GM12878 (cell line): ENCODE data around the gene ABHD13. TPM values are rescaled to one million over a fixed set of nuclear protein-coding genes. Genes with fewer than 3 reads are reported as not detected.
A peak's percentile ranks its signal among the peaks of the same experiment; 100 is the strongest.

Experiments used
- ATAC-seq: fragments of 200-7000 bp; cut with Tn5 transposase; 3 replicates; pipeline ENCODE4 v1.9.1; 2020; ENCODE audit warnings: mild to moderate bottlenecking, moderate library complexity
- BruUV-seq: library from RNA; stranded (reverse); fragments of 400-500 nt; replicated peaks from 2 replicates; lab custom pipeline; 2021; lab: Mats Ljungman, UMichigan
- CTCF ChIA-PET: fragments of 300-600 bp; sonication (Branson Sonifier 250); formaldehyde crosslinking; extraction: SDS; loops from one replicate; lab custom pipeline; 2021; ENCODE audit warnings: inconsistent platforms; lab: Yijun Ruan, JAX
- POLR2A ChIA-PET: fragments of 350-600 bp; formaldehyde crosslinking; extraction: SDS; loops from one replicate; lab custom pipeline; 2021; ENCODE audit warnings: inconsistent platforms; lab: Charles Lee
- RAD21 ChIA-PET: fragments of 300-600 bp; sonication (Branson Sonifier 250); formaldehyde crosslinking; loops from one replicate; lab custom pipeline; 2023; ENCODE audit warnings: antibody characterized with exemption; ENCODE audit not compliant: unreplicated experiment; lab: Charles Lee
- SMC1A ChIA-PET: fragments of 300-600 bp; sonication (Branson Sonifier 250); formaldehyde crosslinking; loops from one replicate; lab custom pipeline; 2023; ENCODE audit not compliant: unreplicated experiment, uncharacterized antibody; lab: Charles Lee
- DNase-seq: peaks from one replicate; pipeline ENCODE4 v3.0.0-alpha.2; 2011; ENCODE audit warnings: low read depth, low spot score
- FAIRE-seq: peaks from 3 replicates; lab custom pipeline; 2011; peaks lifted over from hg19 to GRCh38; lab: Jason Lieb, UNC
- H2AFZ ChIP-seq: 2 replicates; pipeline ENCODE4 v1.6.0; 2011; ENCODE audit warnings: low read depth, low read length, control low read depth; ENCODE audit not compliant: control insufficient read depth
- H3K27ac ChIP-seq: 2 replicates; pipeline ENCODE4 v1.5.1; 2011; ENCODE audit warnings: control low read depth; ENCODE audit not compliant: control insufficient read depth, insufficient read depth
- H3K27me3 ChIP-seq, 2 experiments: replicated peaks in 1 of 2; 2 replicates each; pipeline versions ENCODE4 v1.6.0 to v1.6.1; 2011; ENCODE audit warnings: low read length in 1 of 2; ENCODE audit not compliant: control insufficient read depth in 2 of 2, insufficient read depth in 2 of 2
- H3K36me3 ChIP-seq, 2 experiments: 2 replicates each; pipeline ENCODE4 v1.5.1; 2011; ENCODE audit warnings: low read length in 1 of 2; ENCODE audit not compliant: control insufficient read depth in 2 of 2, insufficient read depth in 2 of 2
- H3K4me1 ChIP-seq: 2 replicates; pipeline ENCODE4 v1.6.1; 2011; ENCODE audit warnings: mild to moderate bottlenecking, low read length, moderate library complexity, mixed read lengths; ENCODE audit not compliant: control insufficient read depth, insufficient read depth
- H3K4me2 ChIP-seq: 2 replicates; pipeline ENCODE4 v1.6.0; 2011; ENCODE audit warnings: control low read depth; ENCODE audit not compliant: control insufficient read depth, insufficient read depth
- H3K4me3 ChIP-seq: fragments of 200-600 bp; sonication (generic); 2 replicates; pipeline ENCODE4 v1.5.1; 2016
- H3K79me2 ChIP-seq: 2 replicates; pipeline ENCODE4 v1.6.0; 2011; ENCODE audit warnings: low read length; ENCODE audit not compliant: control insufficient read depth, insufficient read depth
- H3K9ac ChIP-seq: 2 replicates; pipeline ENCODE4 v1.8.0; 2011; ENCODE audit warnings: low read length, control low read depth, mixed read lengths; ENCODE audit not compliant: control insufficient read depth, insufficient read depth
- H3K9me3 ChIP-seq: replicated peaks from 3 replicates; pipeline ENCODE4 v1.5.1; 2011; ENCODE audit warnings: mild to moderate bottlenecking, low read length; ENCODE audit not compliant: control insufficient read depth, insufficient read depth
- H4K20me1 ChIP-seq: 2 replicates; pipeline ENCODE4 v1.6.0; 2011; ENCODE audit not compliant: control insufficient read depth, insufficient read depth
- CEBPB ChIP-seq, 2 experiments: fragments of 150-350 bp in 1 of 2; IDR thresholded peaks; 2 replicates each; pipeline ENCODE4 v1.6.1; 2012 to 2014; ENCODE audit warnings: low read depth in 2 of 2, low read length in 2 of 2, borderline replicate concordance in 1 of 2, inconsistent platforms in 1 of 2
- CREM ChIP-seq: IDR thresholded peaks from 2 replicates; pipeline ENCODE4 v1.6.1; 2014; ENCODE audit warnings: antibody characterized with exemption, low read depth
- FOXM1 ChIP-seq: IDR thresholded peaks from 2 replicates; pipeline ENCODE4 v1.6.1; 2012; ENCODE audit warnings: low read depth, mild to moderate bottlenecking, inconsistent platforms, low read length, moderate library complexity
- MYC ChIP-seq: IDR thresholded peaks from 2 replicates; pipeline ENCODE4 v1.6.1; 2011; ENCODE audit warnings: mild to moderate bottlenecking, low read length, moderate library complexity, inconsistent platforms; ENCODE audit not compliant: insufficient read depth, insufficient replicate concordance, insufficient read length, severe bottlenecking
- NFYB ChIP-seq: IDR thresholded peaks from 2 replicates; pipeline ENCODE4 v1.6.1; 2011; ENCODE audit warnings: low read depth, mild to moderate bottlenecking, low read length, improper control_type of control experiment, moderate library complexity; ENCODE audit not compliant: insufficient read depth
- NKRF ChIP-seq: fragments of 450-650 bp; conservative IDR thresholded peaks from 2 replicates; pipeline ENCODE4 v1.6.1; 2017; ENCODE audit warnings: mild to moderate bottlenecking, moderate library complexity
- RB1 ChIP-seq: fragments of 450-650 bp; formaldehyde crosslinking; IDR thresholded peaks from 2 replicates; pipeline ENCODE4 v1.6.1; 2017; ENCODE audit warnings: mild to moderate bottlenecking, borderline replicate concordance
- RELA ChIP-seq: fragments of 450-650 bp; IDR thresholded peaks from 2 replicates; pipeline ENCODE4 v1.8.0; 2014; ENCODE audit warnings: borderline replicate concordance; ENCODE audit not compliant: partially characterized antibody
- ZNF24 ChIP-seq: fragments of 450-650 bp; IDR thresholded peaks from 2 replicates; pipeline ENCODE4 v1.6.1; 2017; ENCODE audit warnings: antibody characterized with exemption, mild to moderate bottlenecking
- WGBS: methylation state at CpG from one replicate; pipeline ENCODE4 v1.1.6; 2016; ENCODE audit warnings: low lambda C conversion rate; ENCODE audit not compliant: insufficient replicate concordance, insufficient coverage; ENCODE audit errors: missing lambda C conversion rate; 5-methylcytosine and 5-hydroxymethylcytosine counted together
- in situ Hi-C: fragments of 300-500 bp; cut with MboI; formaldehyde crosslinking; loops from 9 replicates; pipeline ENCODE4 v1.14.3; 2018; ENCODE audit warnings: mixed read lengths
- intact Hi-C: fragments of 100-400 bp; cut with micrococcal nuclease; formaldehyde crosslinking; loops from one replicate; pipeline ENCODE4 v1.14.2; 2022; ENCODE audit not compliant: unreplicated experiment
- polyA plus RNA-seq, 11 experiments: library from polyadenylated mRNA; depleted of rRNA in 4 of 11; unstranded in 6 of 11; stranded (reverse) in 5 of 11; fragments of >200 nt; fragmentation: Nextera tagmentation in 4 of 11; fragmentation: Illumina TruSeq in 1 of 11; extraction: Ambion mirVana in 4 of 11; extraction: Trizol in 1 of 11; gene quantifications; 1 replicate in 1 of 11; 2 replicates in 10 of 11; pipeline versions ENCODE4 v1.2.1 to v1.2.3, GENCODE V29; 2011 to 2016; ENCODE audit warnings: inconsistent platforms in 2 of 11, missing spikeins in 2 of 11, low read depth in 1 of 11
- total RNA-seq, 4 experiments: library from RNA; depleted of rRNA in 3 of 4; stranded (reverse); fragments of >200 nt in 3 of 4; fragmentation: Illumina TruSeq in 1 of 4; extraction: Trizol in 1 of 4; gene quantifications; 2 replicates each; pipeline versions ENCODE4 v1.2.1 to v1.2.3, GENCODE V29; 2013 to 2021
- TF ChIP-seq, protein P1 (sequence below): fragments of 150-350 bp; IDR thresholded peaks from 2 replicates; pipeline ENCODE4 v1.6.1; 2014; ENCODE audit warnings: mild to moderate bottlenecking, low read depth, low read length
- TF ChIP-seq, protein P2 (sequence below): fragments of 450-650 bp; IDR thresholded peaks from 2 replicates; pipeline ENCODE4 v1.6.1; 2017; ENCODE audit warnings: low read depth, mild to moderate bottlenecking, moderate library complexity

ABHD13 gene
- total and polyA plus RNA-seq, 10 of the 15 experiments (the other 5 are each of a cell fraction or from before 2014, with no cell fraction given): 3.2 to 10.7 (median 6.5) TPM

GRCh38 chr13:108178078-108178477, 40.1 kb upstream of the ABHD13 start:
- no peaks in the 10 kb centered on the region for H4K20me1 ChIP-seq
- H3K4me1 ChIP-seq: no peaks in the 10 kb centered on the region
- RAD21 ChIA-PET: interaction anchor here (1.3 kb wide), 1 partner anchor 330 kb away, joined by 4 read pairs; no protein-coding TSS in a partner anchor
- no peaks in the 10 kb centered on the region for H3K27me3 ChIP-seq
- POLR2A ChIA-PET: no interaction called here
- no peak overlapping the region for H3K9ac ChIP-seq
- ATAC-seq (no peak), FAIRE-seq (no peak), DNase-seq (no peak)
- no peak overlapping the region for H3K4me2 ChIP-seq
- intact Hi-C loops (loop anchor here (5.0 kb wide), 1 partner anchor 719 kb away; no protein-coding TSS in a partner anchor), in situ Hi-C loops (no loop called here)
- H3K9me3 ChIP-seq: no peaks in the 10 kb centered on the region; the same call in 2 of the 3 replicates
- SMC1A ChIA-PET: no interaction called here
- no TSS peak for BruUV-seq
- CTCF ChIA-PET: interaction anchor here (1.2 to 2.0 kb wide), 4 partner anchors 24 to 41 kb away, joined by 3 to 7 read pairs (median 4); no protein-coding TSS in a partner anchor
- no peaks in the 10 kb centered on the region for H3K79me2 ChIP-seq
- 67% methylated on average over 7 of the region's 9 CpGs for WGBS
- H3K4me3 ChIP-seq: no peak overlapping the region
- TF ChIP-seq RB1 (no peak), NFYB (peak; percentile 71)
- H3K36me3 ChIP-seq: no peaks in the 10 kb centered on the region
- no peak overlapping the region for H2AFZ ChIP-seq
- no peak overlapping the region for H3K27ac ChIP-seq

DNA sequence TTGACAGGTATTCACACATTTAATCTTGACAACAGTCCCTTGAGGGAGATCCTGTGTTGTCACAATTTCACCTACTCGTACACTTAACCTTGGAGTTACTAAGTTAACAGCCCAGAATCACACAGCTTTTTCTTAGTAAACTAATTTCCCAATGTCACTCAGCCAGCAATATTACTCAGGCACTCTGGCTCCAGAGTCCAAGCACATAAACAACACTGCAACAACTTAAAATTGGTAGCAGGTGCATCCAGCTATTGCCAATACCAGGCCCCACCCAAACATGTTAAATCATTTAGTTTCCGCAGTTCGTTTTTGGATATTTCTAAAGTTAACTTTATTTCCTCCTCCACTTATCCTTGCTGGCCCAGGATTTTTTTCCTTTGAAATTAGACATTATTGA, 35.5 kb upstream of the ABHD13 start:
- in situ Hi-C loops: no loop called here
- intact Hi-C loops: no loop called here
- TF ChIP-seq, protein P1, sequence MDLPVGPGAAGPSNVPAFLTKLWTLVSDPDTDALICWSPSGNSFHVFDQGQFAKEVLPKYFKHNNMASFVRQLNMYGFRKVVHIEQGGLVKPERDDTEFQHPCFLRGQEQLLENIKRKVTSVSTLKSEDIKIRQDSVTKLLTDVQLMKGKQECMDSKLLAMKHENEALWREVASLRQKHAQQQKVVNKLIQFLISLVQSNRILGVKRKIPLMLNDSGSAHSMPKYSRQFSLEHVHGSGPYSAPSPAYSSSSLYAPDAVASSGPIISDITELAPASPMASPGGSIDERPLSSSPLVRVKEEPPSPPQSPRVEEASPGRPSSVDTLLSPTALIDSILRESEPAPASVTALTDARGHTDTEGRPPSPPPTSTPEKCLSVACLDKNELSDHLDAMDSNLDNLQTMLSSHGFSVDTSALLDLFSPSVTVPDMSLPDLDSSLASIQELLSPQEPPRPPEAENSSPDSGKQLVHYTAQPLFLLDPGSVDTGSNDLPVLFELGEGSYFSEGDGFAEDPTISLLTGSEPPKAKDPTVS: no peak
- TF ChIP-seq MYC: no peak
- TF ChIP-seq CREM: no peak
- no peak for TF ChIP-seq CEBPB (IDR thresholded peaks at IDR 0.05; ENCODE audit: borderline replicate concordance in 1 of 2, low read depth in 2 of 2, low read length in 2 of 2)
- TF ChIP-seq, protein P2, sequence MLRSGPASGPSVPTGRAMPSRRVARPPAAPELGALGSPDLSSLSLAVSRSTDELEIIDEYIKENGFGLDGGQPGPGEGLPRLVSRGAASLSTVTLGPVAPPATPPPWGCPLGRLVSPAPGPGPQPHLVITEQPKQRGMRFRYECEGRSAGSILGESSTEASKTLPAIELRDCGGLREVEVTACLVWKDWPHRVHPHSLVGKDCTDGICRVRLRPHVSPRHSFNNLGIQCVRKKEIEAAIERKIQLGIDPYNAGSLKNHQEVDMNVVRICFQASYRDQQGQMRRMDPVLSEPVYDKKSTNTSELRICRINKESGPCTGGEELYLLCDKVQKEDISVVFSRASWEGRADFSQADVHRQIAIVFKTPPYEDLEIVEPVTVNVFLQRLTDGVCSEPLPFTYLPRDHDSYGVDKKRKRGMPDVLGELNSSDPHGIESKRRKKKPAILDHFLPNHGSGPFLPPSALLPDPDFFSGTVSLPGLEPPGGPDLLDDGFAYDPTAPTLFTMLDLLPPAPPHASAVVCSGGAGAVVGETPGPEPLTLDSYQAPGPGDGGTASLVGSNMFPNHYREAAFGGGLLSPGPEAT: no peak
- TF ChIP-seq RELA: no peak
- TF ChIP-seq FOXM1: no peak
- no peak for TF ChIP-seq NKRF
- TF ChIP-seq ZNF24: no peak

More for the DNA sequence above, 35.5 kb upstream of the ABHD13 start:
- ChIA-PET RAD21 (no interaction called here), POLR2A (no interaction called here), SMC1A (interaction anchor here (0.6 kb wide), 1 partner anchor 122 kb away, joined by 3 read pairs; no protein-coding TSS in a partner anchor), CTCF (interaction anchor here (1.0 to 1.4 kb wide), 2 partner anchors 27 to 37 kb away, joined by 3 to 4 read pairs; no protein-coding TSS in a partner anchor)
- BruUV-seq: no TSS peak
- no peaks in the 10 kb centered on the region for H3K79me2 ChIP-seq
- FAIRE-seq (no peak), ATAC-seq (no peak), DNase-seq (no peak)
- no peaks in the 10 kb centered on the region for H4K20me1 ChIP-seq
- H3K4me3 ChIP-seq: no peak overlapping the region
- H3K27me3 ChIP-seq: no peaks in the 10 kb centered on the region
- H3K4me2 ChIP-seq: no peak overlapping the region
- H3K36me3 ChIP-seq: no peaks in the 10 kb centered on the region
- no peaks in the 10 kb centered on the region for H3K4me1 ChIP-seq
- no peaks in the 10 kb centered on the region; the same call in 2 of the 3 replicates for H3K9me3 ChIP-seq
- H3K9ac ChIP-seq: no peak overlapping the region
- no peak overlapping the region for H3K27ac ChIP-seq
- WGBS: 50% methylated on average over 3 of the region's 3 CpGs
- H2AFZ ChIP-seq: no peak overlapping the region
